Measurements from ENCODE around the gene KIAA2012.

DNA sequence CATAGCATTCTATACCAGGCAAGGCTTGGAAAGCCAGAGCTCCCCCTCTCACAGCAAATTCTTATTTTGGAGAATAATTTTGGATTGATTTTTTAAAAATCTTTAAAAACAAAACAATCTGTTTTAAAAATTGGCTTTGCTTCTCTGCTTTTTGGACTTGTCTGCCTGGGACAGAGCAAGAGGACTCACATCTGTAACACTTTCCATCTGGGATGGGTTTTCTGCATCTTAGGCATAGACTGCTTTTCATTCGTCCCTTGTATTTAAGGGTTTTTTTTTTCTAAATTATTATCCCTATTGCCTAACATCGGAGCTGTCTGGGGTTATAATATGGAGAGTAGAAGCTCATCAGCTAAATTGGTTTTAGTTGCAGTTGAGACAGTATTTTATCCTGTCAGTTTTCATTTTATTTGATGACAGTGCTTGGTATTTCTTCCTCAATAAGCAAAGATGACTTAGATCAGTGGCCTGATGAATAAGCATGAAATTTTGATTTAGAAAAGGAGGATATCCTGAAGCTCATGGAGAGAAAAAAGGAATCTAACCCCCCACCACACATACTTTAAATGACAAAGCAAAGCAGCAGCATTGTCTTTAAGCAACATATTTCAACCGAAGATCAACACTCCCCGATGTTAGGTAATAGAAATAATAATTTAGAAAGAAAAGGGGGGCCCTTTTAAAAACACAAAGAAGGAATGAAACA is 41.7 kb upstream of the KIAA2012 start:
- TF ChIP-seq, protein P1, sequence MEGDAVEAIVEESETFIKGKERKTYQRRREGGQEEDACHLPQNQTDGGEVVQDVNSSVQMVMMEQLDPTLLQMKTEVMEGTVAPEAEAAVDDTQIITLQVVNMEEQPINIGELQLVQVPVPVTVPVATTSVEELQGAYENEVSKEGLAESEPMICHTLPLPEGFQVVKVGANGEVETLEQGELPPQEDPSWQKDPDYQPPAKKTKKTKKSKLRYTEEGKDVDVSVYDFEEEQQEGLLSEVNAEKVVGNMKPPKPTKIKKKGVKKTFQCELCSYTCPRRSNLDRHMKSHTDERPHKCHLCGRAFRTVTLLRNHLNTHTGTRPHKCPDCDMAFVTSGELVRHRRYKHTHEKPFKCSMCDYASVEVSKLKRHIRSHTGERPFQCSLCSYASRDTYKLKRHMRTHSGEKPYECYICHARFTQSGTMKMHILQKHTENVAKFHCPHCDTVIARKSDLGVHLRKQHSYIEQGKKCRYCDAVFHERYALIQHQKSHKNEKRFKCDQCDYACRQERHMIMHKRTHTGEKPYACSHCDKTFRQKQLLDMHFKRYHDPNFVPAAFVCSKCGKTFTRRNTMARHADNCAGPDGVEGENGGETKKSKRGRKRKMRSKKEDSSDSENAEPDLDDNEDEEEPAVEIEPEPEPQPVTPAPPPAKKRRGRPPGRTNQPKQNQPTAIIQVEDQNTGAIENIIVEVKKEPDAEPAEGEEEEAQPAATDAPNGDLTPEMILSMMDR (IDR thresholded peaks at IDR 0.05; ENCODE audit: low read depth, low read length, missing input control): no peak
- no peak for TF ChIP-seq YY1 (IDR thresholded peaks at IDR 0.05)
- TF ChIP-seq ATF3 (IDR thresholded peaks at IDR 0.05): no peak
- TF ChIP-seq MAX (IDR thresholded peaks at IDR 0.05): no peak
- TF ChIP-seq NR2F2 (IDR thresholded peaks at IDR 0.05): no peak
- TF ChIP-seq SP1 (IDR thresholded peaks at IDR 0.05): no peak
